MCF 10A (cell line): ENCODE measurements around the gene GRIN1. TPM values are rescaled to one million over a fixed set of nuclear protein-coding genes. Genes with fewer than 3 reads are reported as not detected.

Experiments
- BruUV-seq: library from RNA; stranded (reverse); fragments of 400-500 nt; replicated peaks from 2 replicates; lab custom pipeline; 2021; lab: Mats Ljungman, UMichigan
- CTCF ChIA-PET: fragments of 300-600 bp; sonication (Branson Sonifier 250); formaldehyde crosslinking; extraction: SDS; loops from one replicate; lab custom pipeline; 2021; ENCODE audit warnings: antibody characterized with exemption, inconsistent platforms; lab: Yijun Ruan, JAX
- POLR2A ChIA-PET: fragments of 300-600, 350-650 bp; sonication (Branson Sonifier 250); formaldehyde crosslinking; extraction: SDS; loops from one replicate; lab custom pipeline; 2020; ENCODE audit warnings: antibody characterized with exemption, inconsistent platforms; lab: Yijun Ruan, JAX
- DNase-seq: peaks from one replicate; pipeline ENCODE4 v3.0.0-alpha.2; 2018; ENCODE audit not compliant: unreplicated experiment
- H3K27ac Mint-ChIP-seq: one replicate; pipeline ENCODE4 v1.8.0; 2022; ENCODE audit warnings: mild to moderate bottlenecking, low read depth, mixed read lengths; ENCODE audit not compliant: unreplicated experiment
- H3K27me3 Mint-ChIP-seq: one replicate; pipeline ENCODE4 v1.8.0; 2022; ENCODE audit warnings: mixed read lengths; ENCODE audit not compliant: insufficient read depth, unreplicated experiment
- H3K36me3 Mint-ChIP-seq: one replicate; pipeline ENCODE4 v1.8.0; 2022; ENCODE audit warnings: mild to moderate bottlenecking, moderate library complexity, mixed read lengths; ENCODE audit not compliant: insufficient read depth, unreplicated experiment
- H3K4me1 Mint-ChIP-seq: one replicate; pipeline ENCODE4 v1.8.0; 2022; ENCODE audit warnings: mixed read lengths; ENCODE audit not compliant: insufficient read depth, unreplicated experiment
- H3K4me3 Mint-ChIP-seq: one replicate; pipeline ENCODE4 v1.8.0; 2022; ENCODE audit warnings: mild to moderate bottlenecking, moderate library complexity, mixed read lengths; ENCODE audit not compliant: unreplicated experiment
- H3K9me3 Mint-ChIP-seq: one replicate; pipeline ENCODE4 v1.8.0; 2022; ENCODE audit warnings: mixed read lengths; ENCODE audit not compliant: unreplicated experiment
- intact Hi-C: fragments of 100-400 bp; cut with micrococcal nuclease; formaldehyde crosslinking; loops from 2 replicates; pipeline ENCODE4 v1.14.1; 2022
- total RNA-seq: library from RNA; stranded (reverse); gene quantifications from 2 replicates; pipeline ENCODE4 v1.2.3, GENCODE V29; 2022
- TF ChIP-seq, protein P1 (sequence below): fragments of 200-600 bp; IDR thresholded peaks from one replicate; pipeline ENCODE4 v1.8.0; 2022; ENCODE audit warnings: antibody characterized with exemption, mild to moderate bottlenecking; ENCODE audit not compliant: unreplicated experiment

GRIN1 gene
- total RNA-seq, 1 experiment from 2014 or later = 1.4 TPM

- no peak overlapping the region for H3K4me3 Mint-ChIP-seq
- H3K27ac Mint-ChIP-seq = no peak overlapping the region
- no TSS peak for BruUV-seq
- no peak for DNase-seq
- no peaks in the 10 kb centered on the region for H3K4me1 Mint-ChIP-seq
- CTCF ChIA-PET = interaction anchor here (1.1 kb wide), 1 partner anchor 74 kb away, joined by 3 read pairs; no protein-coding TSS in a partner anchor
- no peaks in the 10 kb centered on the region for H3K9me3 Mint-ChIP-seq
- H3K27me3 Mint-ChIP-seq = no peaks in the 10 kb centered on the region
- POLR2A ChIA-PET = no interaction called here
- H3K36me3 Mint-ChIP-seq = peaks cover 37% of the 10 kb centered on the region
- intact Hi-C loops = no loop called here
- TF ChIP-seq, protein P1, sequence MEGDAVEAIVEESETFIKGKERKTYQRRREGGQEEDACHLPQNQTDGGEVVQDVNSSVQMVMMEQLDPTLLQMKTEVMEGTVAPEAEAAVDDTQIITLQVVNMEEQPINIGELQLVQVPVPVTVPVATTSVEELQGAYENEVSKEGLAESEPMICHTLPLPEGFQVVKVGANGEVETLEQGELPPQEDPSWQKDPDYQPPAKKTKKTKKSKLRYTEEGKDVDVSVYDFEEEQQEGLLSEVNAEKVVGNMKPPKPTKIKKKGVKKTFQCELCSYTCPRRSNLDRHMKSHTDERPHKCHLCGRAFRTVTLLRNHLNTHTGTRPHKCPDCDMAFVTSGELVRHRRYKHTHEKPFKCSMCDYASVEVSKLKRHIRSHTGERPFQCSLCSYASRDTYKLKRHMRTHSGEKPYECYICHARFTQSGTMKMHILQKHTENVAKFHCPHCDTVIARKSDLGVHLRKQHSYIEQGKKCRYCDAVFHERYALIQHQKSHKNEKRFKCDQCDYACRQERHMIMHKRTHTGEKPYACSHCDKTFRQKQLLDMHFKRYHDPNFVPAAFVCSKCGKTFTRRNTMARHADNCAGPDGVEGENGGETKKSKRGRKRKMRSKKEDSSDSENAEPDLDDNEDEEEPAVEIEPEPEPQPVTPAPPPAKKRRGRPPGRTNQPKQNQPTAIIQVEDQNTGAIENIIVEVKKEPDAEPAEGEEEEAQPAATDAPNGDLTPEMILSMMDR = no peak
Measured at GRCh38 chr9:137103206-137103999, 35.6 kb upstream of the GRIN1 start.

- H3K4me3 Mint-ChIP-seq = no peak overlapping the region
Measured at GRCh38 chr9:137105814-137106661, 32.9 kb upstream of the GRIN1 start.

GRCh38 chr9:137106662-137107250 is 32.2 kb upstream of the GRIN1 start:
- Mint-ChIP-seq H3K36me3 (peaks cover 28% of the 10 kb centered on the region), H3K4me1 (no peaks in the 10 kb centered on the region), H3K27me3 (no peaks in the 10 kb centered on the region), H3K9me3 (no peaks in the 10 kb centered on the region), H3K27ac (no peak overlapping the region), H3K4me3 (no peak overlapping the region)
- CTCF ChIA-PET = interaction anchor here (0.6 to 1.5 kb wide), 4 partner anchors 17 to 345 kb away, joined by 3 to 6 read pairs (median 3); no protein-coding TSS in a partner anchor
- TF ChIP-seq, protein P1 = no peak
- DNase-seq = no peak
- BruUV-seq = no TSS peak
- intact Hi-C loops = no loop called here
- POLR2A ChIA-PET = interaction anchor here (1.0 kb wide), 1 partner anchor 20 kb away, joined by 4 read pairs; the partner anchor contains the start of gene MAN1B1

More at GRCh38 chr9:137105814-137106661, 32.9 kb upstream of the GRIN1 start:
- BruUV-seq = no TSS peak
- Mint-ChIP-seq H3K4me1 (no peaks in the 10 kb centered on the region), H3K27ac (no peak overlapping the region), H3K9me3 (no peaks in the 10 kb centered on the region), H3K27me3 (no peaks in the 10 kb centered on the region), H3K36me3 (peaks cover 33% of the 10 kb centered on the region)
- ChIA-PET POLR2A (interaction anchor here (1.0 kb wide), 1 partner anchor 20 kb away, joined by 4 read pairs; the partner anchor contains the start of gene MAN1B1), CTCF (interaction anchor here (0.9 to 1.5 kb wide), 4 partner anchors 12 to 71 kb away, joined by 3 to 6 read pairs (median 3); no protein-coding TSS in a partner anchor)
- intact Hi-C loops = no loop called here
- DNase-seq = no peak
- TF ChIP-seq, protein P1 = no peak
